HG02943 (cell line): ENCODE measurements around the gene FRG1.
"Not testable (repeated sequence)": the region's sequence is repeated elsewhere in the genome, so short reads cannot be mapped to it uniquely, and the experiment has no call there.

Source experiments
- ATAC-seq: cut with Tn5 transposase; IDR thresholded peaks from one replicate; pipeline ENCODE4 v1.9.1; 2021; ENCODE audit warnings: mild to moderate bottlenecking, low read depth, moderate library complexity; ENCODE audit not compliant: unreplicated experiment

Gene FRG1

GRCh38 chr4:189983916-189984526 lies 43.3 kb downstream of the FRG1 start:
- not testable (repeated sequence) for ATAC-seq

- not testable (repeated sequence) for ATAC-seq
Measured at GRCh38 chr4:189984661-189985060, 44.0 kb downstream of the FRG1 start.

GRCh38 chr4:189985651-189986243 lies 45.1 kb downstream of the FRG1 start:
- ATAC-seq = not testable (repeated sequence)

DNA sequence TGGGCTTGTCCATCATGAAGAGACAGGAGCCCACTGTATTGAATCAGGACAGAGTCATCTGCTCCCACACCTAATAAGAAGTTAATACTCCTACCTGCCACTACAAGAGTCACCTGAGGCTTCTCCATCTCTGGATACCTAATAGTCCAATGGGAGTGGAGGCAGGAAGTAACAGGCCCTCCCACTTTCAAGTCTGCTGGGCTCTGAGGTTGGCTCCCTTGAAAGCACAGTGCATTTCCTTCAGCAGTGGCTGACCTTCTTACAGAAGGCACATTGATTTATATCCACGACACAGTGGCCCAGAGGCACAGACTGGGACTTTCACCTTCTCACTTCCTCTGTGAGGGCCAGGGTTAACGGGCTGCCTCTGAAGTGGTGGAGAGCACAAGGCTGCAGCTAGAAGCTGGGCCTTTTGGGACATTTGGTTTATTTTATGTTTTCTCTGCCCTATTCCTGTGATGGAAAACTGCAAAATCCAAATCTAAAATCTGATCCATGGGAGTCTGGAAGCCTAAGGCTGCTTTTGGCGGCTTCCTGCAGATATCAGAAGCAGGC lies 48.3 kb downstream of the FRG1 start:
- ATAC-seq = no peak

DNA sequence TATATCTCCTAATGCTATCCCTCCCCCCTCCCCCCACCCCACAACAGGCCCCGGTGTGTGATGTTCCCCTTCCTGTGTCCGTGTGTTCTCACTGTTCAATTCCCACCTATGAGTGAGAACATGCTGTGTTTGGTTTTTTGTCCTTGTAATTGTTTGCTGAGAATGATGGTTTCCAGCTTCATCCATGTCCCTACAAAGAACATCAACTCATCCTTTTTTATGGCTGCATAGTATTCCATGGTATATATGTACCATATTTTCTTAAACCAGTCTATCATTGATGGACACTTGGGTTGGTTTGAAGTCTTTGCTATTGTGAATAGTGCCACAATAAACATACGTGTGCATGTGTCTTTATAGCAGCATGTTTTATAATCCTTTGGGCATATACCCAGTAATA lies 49.3 kb downstream of the FRG1 start:
- not testable (repeated sequence) for ATAC-seq
